GM12892 (cell line): ENCODE results near the gene NAV3.

ENCODE experiments used
- POLR2A ChIP-seq: IDR thresholded peaks from 2 replicates; pipeline ENCODE4 v1.6.1; 2011; ENCODE audit warnings: low read depth, low read length, control low read depth
- POLR2AphosphoS5 ChIP-seq: IDR thresholded peaks from 2 replicates; pipeline ENCODE4 v1.6.1; 2011; ENCODE audit warnings: low read depth, low read length, control low read depth
- TAF1 ChIP-seq: IDR thresholded peaks from 2 replicates; pipeline ENCODE4 v1.6.1; 2011; ENCODE audit warnings: low read depth, mild to moderate bottlenecking, control low read depth, low read length, borderline replicate concordance

GRCh38 chr12:78118486-78118885, 287.8 kb downstream of the NAV3 start:
- TF ChIP-seq TAF1 (no peak), POLR2AphosphoS5 (no peak), POLR2A (no peak)
